HEK293 (cell line): ENCODE data around the gene IMMP2L.

Source experiments
- KLF8 ChIP-seq: fragments of 450-650 bp; formaldehyde crosslinking; IDR thresholded peaks from 2 replicates; pipeline ENCODE4 v1.5.1; 2016; ENCODE audit warnings: missing biosample characterization, missing genetic modification characterization
- KLF9 ChIP-seq: fragments of 450-650 bp; formaldehyde crosslinking; IDR thresholded peaks from 2 replicates; pipeline ENCODE4 v1.5.1; 2016; ENCODE audit warnings: missing biosample characterization, missing genetic modification characterization, low read depth
- ZNF610 ChIP-seq: fragments of 450-650 bp; formaldehyde crosslinking; IDR thresholded peaks from 2 replicates; pipeline ENCODE4 v1.5.1; 2016; ENCODE audit warnings: missing biosample characterization, missing genetic modification characterization, borderline replicate concordance
- ZNF624 ChIP-seq: fragments of 450-650 bp; formaldehyde crosslinking; IDR thresholded peaks from 2 replicates; pipeline ENCODE4 v1.5.1; 2017; ENCODE audit warnings: missing biosample characterization, missing genetic modification characterization
- ZNF707 ChIP-seq: fragments of 450-650 bp; formaldehyde crosslinking; IDR thresholded peaks from 2 replicates; pipeline ENCODE4 v1.5.1; 2016; ENCODE audit warnings: missing biosample characterization, missing genetic modification characterization
- TF ChIP-seq, protein P1 (sequence below): fragments of 450-650 bp; formaldehyde crosslinking; IDR thresholded peaks from 2 replicates; pipeline ENCODE4 v1.5.1; 2016; ENCODE audit warnings: missing biosample characterization, missing genetic modification characterization
- TF ChIP-seq, protein P2 (sequence below): fragments of 450-650 bp; formaldehyde crosslinking; IDR thresholded peaks from 2 replicates; pipeline ENCODE4 v1.5.1; 2016; ENCODE audit warnings: missing biosample characterization, missing genetic modification characterization
- TF ChIP-seq, protein P3 (sequence below): fragments of 450-650 bp; formaldehyde crosslinking; IDR thresholded peaks from 2 replicates; pipeline ENCODE4 v1.5.0; 2017; ENCODE audit warnings: missing biosample characterization, missing genetic modification characterization, borderline replicate concordance

DNA sequence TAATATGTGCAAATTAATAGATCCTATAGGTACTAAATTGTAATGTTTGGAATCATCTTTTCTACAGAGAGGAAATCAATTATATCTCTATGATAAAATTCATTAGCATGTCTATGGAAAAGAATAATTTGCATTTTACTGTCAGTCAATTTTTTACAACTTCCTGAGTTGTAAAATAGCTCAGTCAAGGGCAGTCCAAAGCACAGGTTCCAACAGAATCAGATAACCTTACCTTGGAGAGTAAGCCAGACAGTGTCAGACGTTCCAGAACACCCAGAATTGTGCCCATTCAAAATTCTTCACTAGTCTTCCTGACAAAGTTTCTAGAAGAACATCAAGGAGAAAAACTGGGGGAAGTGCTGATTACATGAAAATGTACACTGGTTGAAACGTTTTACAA, 31.1 kb upstream of the IMMP2L start:
- TF ChIP-seq KLF9 (tag by site-specific recombination): no peak
- TF ChIP-seq KLF8: no peak
- TF ChIP-seq, protein P1, sequence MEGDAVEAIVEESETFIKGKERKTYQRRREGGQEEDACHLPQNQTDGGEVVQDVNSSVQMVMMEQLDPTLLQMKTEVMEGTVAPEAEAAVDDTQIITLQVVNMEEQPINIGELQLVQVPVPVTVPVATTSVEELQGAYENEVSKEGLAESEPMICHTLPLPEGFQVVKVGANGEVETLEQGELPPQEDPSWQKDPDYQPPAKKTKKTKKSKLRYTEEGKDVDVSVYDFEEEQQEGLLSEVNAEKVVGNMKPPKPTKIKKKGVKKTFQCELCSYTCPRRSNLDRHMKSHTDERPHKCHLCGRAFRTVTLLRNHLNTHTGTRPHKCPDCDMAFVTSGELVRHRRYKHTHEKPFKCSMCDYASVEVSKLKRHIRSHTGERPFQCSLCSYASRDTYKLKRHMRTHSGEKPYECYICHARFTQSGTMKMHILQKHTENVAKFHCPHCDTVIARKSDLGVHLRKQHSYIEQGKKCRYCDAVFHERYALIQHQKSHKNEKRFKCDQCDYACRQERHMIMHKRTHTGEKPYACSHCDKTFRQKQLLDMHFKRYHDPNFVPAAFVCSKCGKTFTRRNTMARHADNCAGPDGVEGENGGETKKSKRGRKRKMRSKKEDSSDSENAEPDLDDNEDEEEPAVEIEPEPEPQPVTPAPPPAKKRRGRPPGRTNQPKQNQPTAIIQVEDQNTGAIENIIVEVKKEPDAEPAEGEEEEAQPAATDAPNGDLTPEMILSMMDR (tag by site-specific recombination): no peak
- no peak for TF ChIP-seq ZNF707 (tag by site-specific recombination)
- TF ChIP-seq, protein P2, sequence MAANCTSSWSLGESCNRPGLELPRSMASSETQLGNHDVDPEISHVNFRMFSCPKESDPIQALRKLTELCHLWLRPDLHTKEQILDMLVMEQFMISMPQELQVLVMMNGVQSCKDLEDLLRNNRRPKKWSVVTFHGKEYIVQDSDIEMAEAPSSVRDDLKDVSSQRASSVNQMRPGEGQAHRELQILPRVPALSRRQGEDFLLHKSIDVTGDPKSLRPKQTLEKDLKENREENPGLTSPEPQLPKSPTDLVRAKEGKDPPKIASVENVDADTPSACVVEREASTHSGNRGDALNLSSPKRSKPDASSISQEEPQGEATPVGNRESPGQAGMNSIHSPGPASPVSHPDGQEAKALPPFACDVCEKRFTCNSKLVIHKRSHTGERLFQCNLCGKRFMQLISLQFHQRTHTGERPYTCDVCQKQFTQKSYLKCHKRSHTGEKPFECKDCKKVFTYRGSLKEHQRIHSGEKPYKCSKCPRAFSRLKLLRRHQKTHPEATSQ (tag by site-specific recombination): no peak
- TF ChIP-seq, protein P3, sequence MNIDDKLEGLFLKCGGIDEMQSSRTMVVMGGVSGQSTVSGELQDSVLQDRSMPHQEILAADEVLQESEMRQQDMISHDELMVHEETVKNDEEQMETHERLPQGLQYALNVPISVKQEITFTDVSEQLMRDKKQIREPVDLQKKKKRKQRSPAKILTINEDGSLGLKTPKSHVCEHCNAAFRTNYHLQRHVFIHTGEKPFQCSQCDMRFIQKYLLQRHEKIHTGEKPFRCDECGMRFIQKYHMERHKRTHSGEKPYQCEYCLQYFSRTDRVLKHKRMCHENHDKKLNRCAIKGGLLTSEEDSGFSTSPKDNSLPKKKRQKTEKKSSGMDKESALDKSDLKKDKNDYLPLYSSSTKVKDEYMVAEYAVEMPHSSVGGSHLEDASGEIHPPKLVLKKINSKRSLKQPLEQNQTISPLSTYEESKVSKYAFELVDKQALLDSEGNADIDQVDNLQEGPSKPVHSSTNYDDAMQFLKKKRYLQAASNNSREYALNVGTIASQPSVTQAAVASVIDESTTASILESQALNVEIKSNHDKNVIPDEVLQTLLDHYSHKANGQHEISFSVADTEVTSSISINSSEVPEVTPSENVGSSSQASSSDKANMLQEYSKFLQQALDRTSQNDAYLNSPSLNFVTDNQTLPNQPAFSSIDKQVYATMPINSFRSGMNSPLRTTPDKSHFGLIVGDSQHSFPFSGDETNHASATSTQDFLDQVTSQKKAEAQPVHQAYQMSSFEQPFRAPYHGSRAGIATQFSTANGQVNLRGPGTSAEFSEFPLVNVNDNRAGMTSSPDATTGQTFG: no peak
- no peak for TF ChIP-seq ZNF610
- no peak for TF ChIP-seq ZNF624 (tag by site-specific recombination)
